Right atrium auricular region (tissue), 2 donors: ENCODE data around the gene RASSF8. TPM values are rescaled to one million over a fixed set of nuclear protein-coding genes. Genes with fewer than 3 reads are reported as not detected.

Experiments used
- DNase-seq: peaks from one replicate; pipeline ENCODE4 v3.0.0-alpha.2; 2019; ENCODE audit warnings: low spot score
- H3K27ac ChIP-seq, 2 donors: fragments of 200-600 bp; sonication (generic); 1 replicate in 1 of 2; 2 replicates in 1 of 2; pipeline ENCODE4 v1.5.1; 2016 to 2019
- H3K27me3 ChIP-seq, 2 donors: fragments of 200-600 bp; sonication (generic); one replicate each; pipeline versions ENCODE4 v1.5.1 to v1.6.0; 2017 to 2019
- H3K36me3 ChIP-seq: fragments of 200-600 bp; sonication (generic); one replicate; pipeline ENCODE4 v1.5.1; 2016
- H3K4me1 ChIP-seq, 2 donors: fragments of 200-600 bp; sonication (generic); one replicate each; pipeline versions ENCODE4 v1.5.1 to v1.6.0; 2017 to 2019
- H3K4me3 ChIP-seq, 2 donors: fragments of 200-600 bp; sonication (generic); 1 replicate in 1 of 2; 2 replicates in 1 of 2; pipeline ENCODE4 v1.5.1; 2017 to 2019; ENCODE audit warnings: mild to moderate bottlenecking in 1 of 2, moderate library complexity in 1 of 2
- H3K9me3 ChIP-seq, 2 donors: fragments of 200-600 bp; sonication (generic); one replicate each; pipeline ENCODE4 v1.5.1; 2019
- total RNA-seq, 2 donors: library from RNA; depleted of rRNA; stranded (reverse); fragments of >200 nt; gene quantifications; one replicate each; pipeline ENCODE4 v1.1.0, GENCODE V29; 2016
- TF ChIP-seq, protein P1 (sequence below), 2 donors: fragments of 200-600 bp; sonication (generic); IDR thresholded peaks; one replicate each; pipeline ENCODE4 v1.5.1; 2019; ENCODE audit warnings: antibody characterized with exemption in 2 of 2

RASSF8 gene
- total RNA-seq, 2 donors from 2014 or later, result 44.4 to 67.4 TPM

GRCh38 chr12:26118308-26118707, 159.8 kb downstream of the RASSF8 start:
- Histone ChIP-seq H3K4me3 (no peak overlapping the region), H3K27ac (peak overlapping the region; percentile 44 to 97), H3K9me3 (no peaks in the 10 kb centered on the region), H3K4me1 (peaks cover 0 to 64% of the 10 kb centered on the region in 2 donors), H3K27me3 (no peaks in the 10 kb centered on the region), H3K36me3 (no peaks in the 10 kb centered on the region)
- TF ChIP-seq, protein P1, sequence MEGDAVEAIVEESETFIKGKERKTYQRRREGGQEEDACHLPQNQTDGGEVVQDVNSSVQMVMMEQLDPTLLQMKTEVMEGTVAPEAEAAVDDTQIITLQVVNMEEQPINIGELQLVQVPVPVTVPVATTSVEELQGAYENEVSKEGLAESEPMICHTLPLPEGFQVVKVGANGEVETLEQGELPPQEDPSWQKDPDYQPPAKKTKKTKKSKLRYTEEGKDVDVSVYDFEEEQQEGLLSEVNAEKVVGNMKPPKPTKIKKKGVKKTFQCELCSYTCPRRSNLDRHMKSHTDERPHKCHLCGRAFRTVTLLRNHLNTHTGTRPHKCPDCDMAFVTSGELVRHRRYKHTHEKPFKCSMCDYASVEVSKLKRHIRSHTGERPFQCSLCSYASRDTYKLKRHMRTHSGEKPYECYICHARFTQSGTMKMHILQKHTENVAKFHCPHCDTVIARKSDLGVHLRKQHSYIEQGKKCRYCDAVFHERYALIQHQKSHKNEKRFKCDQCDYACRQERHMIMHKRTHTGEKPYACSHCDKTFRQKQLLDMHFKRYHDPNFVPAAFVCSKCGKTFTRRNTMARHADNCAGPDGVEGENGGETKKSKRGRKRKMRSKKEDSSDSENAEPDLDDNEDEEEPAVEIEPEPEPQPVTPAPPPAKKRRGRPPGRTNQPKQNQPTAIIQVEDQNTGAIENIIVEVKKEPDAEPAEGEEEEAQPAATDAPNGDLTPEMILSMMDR (IDR thresholded peaks at IDR 0.05), result no peak
- no peak for DNase-seq

- no peaks in the 10 kb centered on the region for H3K36me3 ChIP-seq
- no peaks in the 10 kb centered on the region for H3K27me3 ChIP-seq
- peaks cover 0 to 69% of the 10 kb centered on the region in 2 donors for H3K4me1 ChIP-seq
- DNase-seq, result no peak
- TF ChIP-seq, protein P1 (IDR thresholded peaks at IDR 0.05), result peak; percentile 28 to 65
- H3K4me3 ChIP-seq, result no peak overlapping the region
- H3K27ac ChIP-seq, result peak overlapping the region; percentile 97
- H3K9me3 ChIP-seq, result no peaks in the 10 kb centered on the region
Observed at GRCh38 chr12:26119391-26119989, 161.0 kb downstream of the RASSF8 start.

GRCh38 chr12:26120561-26121274, 162.2 kb downstream of the RASSF8 start:
- H3K4me1 ChIP-seq, result peaks cover 0 to 64% of the 10 kb centered on the region in 2 donors
- H3K4me3 ChIP-seq, result peak overlapping the region in 1 of 2 donors; percentile 67
- no peak for DNase-seq

GRCh38 chr12:26121323-26122060, 163.0 kb downstream of the RASSF8 start:
- H3K9me3 ChIP-seq, result no peaks in the 10 kb centered on the region
- TF ChIP-seq, protein P1 (IDR thresholded peaks at IDR 0.05), result no peak
- peak overlapping the region; percentile 60 to 67 for H3K4me3 ChIP-seq
- DNase-seq, result no peak
- H3K27ac ChIP-seq, result peak overlapping the region; percentile 97
- H3K36me3 ChIP-seq, result no peaks in the 10 kb centered on the region
- H3K4me1 ChIP-seq, result peaks cover 0 to 64% of the 10 kb centered on the region in 2 donors
- H3K27me3 ChIP-seq, result no peaks in the 10 kb centered on the region

More at GRCh38 chr12:26120561-26121274, 162.2 kb downstream of the RASSF8 start:
- H3K27ac ChIP-seq, result peak overlapping the region; percentile 97
- no peaks in the 10 kb centered on the region for H3K36me3 ChIP-seq
- TF ChIP-seq, protein P1 (IDR thresholded peaks at IDR 0.05), result no peak
- no peaks in the 10 kb centered on the region for H3K27me3 ChIP-seq
- no peaks in the 10 kb centered on the region for H3K9me3 ChIP-seq

DNA sequence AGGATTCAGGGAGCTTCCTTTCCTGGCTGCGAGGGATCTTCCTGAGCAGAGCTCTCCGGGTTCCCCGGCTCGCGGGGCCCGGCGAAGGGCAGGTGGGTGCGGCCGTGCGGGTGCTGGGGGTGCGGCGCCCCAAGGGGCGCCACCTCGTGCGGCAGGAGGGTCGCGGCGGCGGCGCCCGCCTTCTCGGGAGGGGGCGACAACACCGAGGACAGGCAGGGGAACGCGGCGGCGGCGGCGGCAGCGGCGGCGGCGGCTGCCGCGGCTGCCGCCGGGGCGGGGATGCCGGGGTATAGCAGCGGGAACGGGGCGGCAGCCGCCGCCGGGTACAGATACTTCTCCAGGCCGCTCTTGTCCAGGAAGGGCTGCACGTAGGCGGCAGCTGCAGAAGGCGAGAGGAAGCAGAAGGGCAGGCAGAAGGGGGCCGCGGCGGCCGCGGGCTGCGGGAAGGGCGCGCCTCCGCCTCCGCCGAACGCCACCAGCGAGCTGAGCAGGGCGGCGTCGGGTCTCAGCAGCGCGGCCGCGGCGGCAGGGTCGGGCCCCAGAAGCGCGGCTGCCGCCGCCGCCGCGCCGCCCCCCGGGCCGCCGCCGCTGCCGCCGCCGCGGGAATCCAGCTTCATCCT, 163.7 kb downstream of the RASSF8 start:
- Histone ChIP-seq H3K27ac (peak overlapping the region; percentile 97), H3K36me3 (no peaks in the 10 kb centered on the region), H3K4me1 (peaks cover 0 to 64% of the 10 kb centered on the region in 2 donors), H3K9me3 (no peaks in the 10 kb centered on the region), H3K4me3 (peak overlapping the region; percentile 60 to 67), H3K27me3 (no peaks in the 10 kb centered on the region)
- no peak for DNase-seq
- TF ChIP-seq, protein P1 (IDR thresholded peaks at IDR 0.05), result no peak
